ENCODE measurements around the gene XAGE5. TPM values are rescaled to one million over a fixed set of nuclear protein-coding genes. Genes with fewer than 3 reads are reported as not detected.

The XAGE5 gene
- not detected in 2 replicates for total RNA-seq (2012; rRNA removed)
- not detected in 2 replicates for polyA plus RNA-seq (2012; rRNA removed)
- polyA plus RNA-seq (2012; cell fraction: cytosol; rRNA removed) = not detected in 2 replicates
- not detected in 2 replicates for polyA plus RNA-seq (2012; cell fraction: nucleus; rRNA removed; ENCODE audit: low replicate concordance)
- Bru-seq, nascent RNA = not detected
- not detected for BruChase-seq, experiment 1, labeled RNA remaining after a 6-hour chase
- BruChase-seq, experiment 2, labeled RNA remaining after a 2-hour chase = not detected
- long read RNA-seq = 0 reads

- no peak within 1 kb of the TSS for H4K5ac ChIP-seq (ENCODE audit: low read depth, low read length)
- H2BK15ac ChIP-seq (ENCODE audit: low read depth, low read length) = no peak within 1 kb of the TSS
- H4K20me1 ChIP-seq (ENCODE audit: insufficient read depth, low read length) = no peaks in the 10 kb centered on the region
- no peaks in the 10 kb centered on the region for H3K36me3 ChIP-seq (ENCODE audit: control insufficient read depth, insufficient read depth, low read length)
- H3K4me3 ChIP-seq (ENCODE audit: insufficient read depth, low read depth, low read length) = no peak within 1 kb of the TSS
- no peaks in the 10 kb centered on the region for H3K9me3 ChIP-seq (ENCODE audit: control insufficient read depth, insufficient read depth, low read length)
- no TSS peak for BruUV-seq (replicated peaks)
- H2AFZ ChIP-seq (replicated peaks; ENCODE audit: low read length, poor library complexity) = no peak within 1 kb of the TSS
- H2BK5ac ChIP-seq (ENCODE audit: low read depth, low read length, poor library complexity, severe bottlenecking) = no peak within 1 kb of the TSS
- no peak within 1 kb of the TSS for H2AK5ac ChIP-seq (ENCODE audit: low read depth, low read length)
- no peak within 1 kb of the TSS for H2BK120ac ChIP-seq (ENCODE audit: low read depth, low read length)
- TF ChIP-seq MXI1 (IDR thresholded peaks at IDR 0.05; ENCODE audit: borderline replicate concordance, low read depth, low read length) (no peak), FOS (IDR thresholded peaks at IDR 0.05; ENCODE audit: low read depth, low read length) (no peak), BHLHE40 (IDR thresholded peaks at IDR 0.05; ENCODE audit: low read depth, low read length) (no peak), CHD1 (IDR thresholded peaks at IDR 0.05; ENCODE audit: low read depth, low read length) (no peak), USF2 (IDR thresholded peaks at IDR 0.05; ENCODE audit: low read depth, low read length) (no peak), RAD21 (IDR thresholded peaks at IDR 0.05; ENCODE audit: low read length) (no peak), NFE2L2 (IDR thresholded peaks at IDR 0.05; ENCODE audit: low read depth, low read length) (no peak), ELK1 (IDR thresholded peaks at IDR 0.05; ENCODE audit: borderline replicate concordance, low read depth, low read length) (no peak), MAZ (IDR thresholded peaks at IDR 0.05; ENCODE audit: borderline replicate concordance, low read depth, low read length) (no peak)
- no peak within 1 kb of the TSS for H3K18ac ChIP-seq (ENCODE audit: low read depth, low read length)
- H3K9ac ChIP-seq (ENCODE audit: low read depth, low read length) = no peak within 1 kb of the TSS
- no peak within 1 kb of the TSS for H3K4me2 ChIP-seq (ENCODE audit: low read depth, low read length)
- H3K14ac ChIP-seq (replicated peaks; ENCODE audit: low read depth, low read length) = no peak within 1 kb of the TSS
- in situ Hi-C loops (cut with MboI; ENCODE audit: low sequenced_read_pairs) = no loop called here
- ChIA-PET CTCF (no interaction called here), POLR2A (ENCODE audit: unreplicated experiment) (no interaction called here)
- no peak within 1 kb of the TSS for H4K91ac ChIP-seq (ENCODE audit: insufficient read depth, low read depth, low read length)
- ATAC-seq (ENCODE audit: low read depth) (no peak), DNase-seq (no peak)
- H3K27me3 ChIP-seq (ENCODE audit: control insufficient read depth, insufficient read depth, low read length) = peaks cover 6% of the 10 kb centered on the region
- H3K23ac ChIP-seq (ENCODE audit: low read depth, low read length) = no peak within 1 kb of the TSS
- H2BK20ac ChIP-seq (ENCODE audit: low read depth, low read length) = no peak within 1 kb of the TSS
- H3K27ac ChIP-seq (ENCODE audit: insufficient read depth, low read length) = no peak within 1 kb of the TSS
- intact Hi-C loops (cut with micrococcal nuclease) = no loop called here
- H3K56ac ChIP-seq (ENCODE audit: extremely low read depth, insufficient read depth, low read length) = no peak within 1 kb of the TSS
- no peak within 1 kb of the TSS for H4K8ac ChIP-seq (ENCODE audit: low read depth in 2 of 2, low read length in 2 of 2)
- H3K79me1 ChIP-seq (ENCODE audit: low read depth in 1 of 2, low read length in 2 of 2) = no peaks in the 10 kb centered on the region
- no peak within 1 kb of the TSS for H2AK9ac ChIP-seq (replicated peaks; ENCODE audit: low read depth, low read length, poor library complexity)
- no peak within 1 kb of the TSS for H3K4ac ChIP-seq (ENCODE audit: low read depth, low read length)
- 78% methylated on average over 3 of the region's 25 CpGs; no CpG with 5 or more reads in 1 of the 2 experiments for WGBS, 2 experiments (ENCODE audit: extremely low coverage in 2 of 2, insufficient read length in 1 of 2)
- no peaks in the 10 kb centered on the region for H3K4me1 ChIP-seq (ENCODE audit: control insufficient read depth, insufficient read depth, low read length)
- dilution Hi-C loops (cut with HindIII; ENCODE audit: low sequenced_read_pairs, unreplicated experiment) = no loop called here
- H3K9me1 ChIP-seq (ENCODE audit: insufficient read depth, low read length) = no peaks in the 10 kb centered on the region
Measured at GRCh38 chrX:52811065-52811625, at the start of gene XAGE5. Gene XAGE5 (plus strand): TSS chrX:52811287. CDS start chrX:52812567, 1,280 bp downstream.

Measured in IMR-90 (cell line).